HEK293T (cell line): ENCODE measurements around the gene CCM2.

Experiments
- BHLHE40 ChIP-seq: fragments of 450-650 bp; IDR thresholded peaks from 2 replicates; pipeline ENCODE4 v1.6.1; 2016; ENCODE audit warnings: mild to moderate bottlenecking, moderate library complexity, borderline replicate concordance
- CTBP1 ChIP-seq: fragments of 450-650 bp; IDR thresholded peaks from 2 replicates; pipeline ENCODE4 v1.6.1; 2016; ENCODE audit warnings: borderline replicate concordance
- FOXA1 ChIP-seq: fragments of 450-650 bp; IDR thresholded peaks from 2 replicates; pipeline ENCODE4 v1.6.1; 2016; ENCODE audit warnings: mild to moderate bottlenecking
- FOXK2 ChIP-seq: fragments of 450-650 bp; IDR thresholded peaks from 2 replicates; pipeline ENCODE4 v1.6.1; 2016; ENCODE audit warnings: mild to moderate bottlenecking
- FOXM1 ChIP-seq: fragments of 450-650 bp; IDR thresholded peaks from 2 replicates; pipeline ENCODE4 v1.6.1; 2017; ENCODE audit warnings: mild to moderate bottlenecking, borderline replicate concordance
- L3MBTL2 ChIP-seq: fragments of 450-650 bp; conservative IDR thresholded peaks from 2 replicates; pipeline ENCODE4 v1.6.1; 2016; ENCODE audit warnings: mild to moderate bottlenecking
- NFRKB ChIP-seq: fragments of 450-650 bp; IDR thresholded peaks from 2 replicates; pipeline ENCODE4 v1.6.1; 2016; ENCODE audit warnings: mild to moderate bottlenecking, moderate library complexity
- PKNOX1 ChIP-seq: fragments of 450-650 bp; IDR thresholded peaks from 2 replicates; pipeline ENCODE4 v1.6.1; 2016
- SP1 ChIP-seq: fragments of 450-650 bp; IDR thresholded peaks from 2 replicates; pipeline ENCODE4 v1.6.1; 2017

- TF ChIP-seq L3MBTL2 = no peak
- TF ChIP-seq SP1 = no peak
- no peak for TF ChIP-seq NFRKB
- no peak for TF ChIP-seq FOXK2
- no peak for TF ChIP-seq CTBP1
- no peak for TF ChIP-seq PKNOX1
- no peak for TF ChIP-seq BHLHE40
- TF ChIP-seq FOXM1 = no peak
- TF ChIP-seq FOXA1 = no peak
These were observed 12.0 kb upstream of the CCM2 start for GRCh38 chr7:44987996-44988395.
